Measurements from ENCODE around the gene CEMIP. TPM values are rescaled to one million over a fixed set of nuclear protein-coding genes. Genes with fewer than 3 reads are reported as not detected.

CEMIP gene
- total RNA-seq, 4 donors from 2014 or later = 0.17 to 0.34 (median 0.26) TPM; not detected in 1

- TF ChIP-seq POLR2AphosphoS5 (IDR thresholded peaks at IDR 0.05) = peak in 1 of 2 donors; percentile 74
- no peak for TF ChIP-seq CTCF (IDR thresholded peaks at IDR 0.05)
- Histone ChIP-seq H3K27me3 (no peaks in the 10 kb centered on the region), H3K9me3 (no peaks in the 10 kb centered on the region), H3K4me3 (no peak overlapping the region), H3K4me1 (peaks cover 0 to 33% (median 25%) of the 10 kb centered on the region in 4 donors), H3K27ac (replicated peaks in 1 of 4) (peak overlapping the region in 3 of 4 donors; percentile 24 to 64 (median 63)), H3K36me3 (peaks cover 0 to 3% (median 0%) of the 10 kb centered on the region in 4 donors)
- intact Hi-C loops (cut with DNase I) = no loop called here
- no peak for DNase-seq (ENCODE audit: extremely low spot score)
- whole genome bisulfite sequencing = 25% methylated on average over 10 of the region's 15 CpGs
Measured at GRCh38 chr15:80932989-80933388, 153.8 kb downstream of the CEMIP start.

GRCh38 chr15:80934761-80935221 lies 155.6 kb downstream of the CEMIP start:
- Histone ChIP-seq H3K9me3 (no peaks in the 10 kb centered on the region), H3K36me3 (peaks cover 0 to 3% (median 0%) of the 10 kb centered on the region in 4 donors), H3K27me3 (no peaks in the 10 kb centered on the region), H3K27ac (replicated peaks in 1 of 4) (no peak overlapping the region), H3K4me1 (peaks cover 0 to 36% (median 26%) of the 10 kb centered on the region in 4 donors), H3K4me3 (no peak overlapping the region)
- intact Hi-C loops (cut with DNase I) = no loop called here
- 83% methylated on average over 3 of the region's 3 CpGs for WGBS
- DNase-seq (ENCODE audit: extremely low spot score) = no peak
- TF ChIP-seq CTCF (IDR thresholded peaks at IDR 0.05) (no peak), POLR2AphosphoS5 (IDR thresholded peaks at IDR 0.05) (no peak), EP300 (IDR thresholded peaks at IDR 0.05) (no peak), POLR2A (IDR thresholded peaks at IDR 0.05; ENCODE audit: low read depth) (no peak)

- WGBS = 79% methylated on average over 11 of the region's 16 CpGs
- peaks cover 0 to 44% (median 33%) of the 10 kb centered on the region in 4 donors for H3K4me1 ChIP-seq
- no peak overlapping the region for H3K4me3 ChIP-seq
- intact Hi-C loops (cut with DNase I) = no loop called here
- H3K36me3 ChIP-seq = peaks cover 0 to 13% (median 8%) of the 10 kb centered on the region in 4 donors
- H3K27me3 ChIP-seq = no peaks in the 10 kb centered on the region
- no peak for TF ChIP-seq POLR2A (IDR thresholded peaks at IDR 0.05; ENCODE audit: low read depth)
- no peaks in the 10 kb centered on the region for H3K9me3 ChIP-seq
- DNase-seq (ENCODE audit: extremely low spot score) = no peak
- H3K27ac ChIP-seq (replicated peaks in 1 of 4) = peak overlapping the region in 3 of 4 donors; percentile 20 to 47 (median 25)
Measured at GRCh38 chr15:80936288-80937078, 157.3 kb downstream of the CEMIP start.

- Histone ChIP-seq H3K4me3 (no peak overlapping the region), H3K27me3 (no peaks in the 10 kb centered on the region), H3K27ac (replicated peaks in 1 of 4) (no peak overlapping the region), H3K9me3 (no peaks in the 10 kb centered on the region), H3K36me3 (peaks cover 0 to 25% (median 20%) of the 10 kb centered on the region in 4 donors), H3K4me1 (peaks cover 0 to 37% (median 25%) of the 10 kb centered on the region in 4 donors)
- no peak for TF ChIP-seq EP300 (IDR thresholded peaks at IDR 0.05)
- no peak for DNase-seq (ENCODE audit: extremely low spot score)
- intact Hi-C loops (cut with DNase I) = no loop called here
- WGBS = 98% methylated on average over 12 of the region's 12 CpGs
Measured at GRCh38 chr15:80937718-80938117, 158.5 kb downstream of the CEMIP start.

GRCh38 chr15:80939216-80939615 lies 160.0 kb downstream of the CEMIP start:
- intact Hi-C loops (cut with DNase I) = no loop called here
- Histone ChIP-seq H3K27ac (replicated peaks in 1 of 4) (no peak overlapping the region), H3K9me3 (no peaks in the 10 kb centered on the region), H3K4me3 (no peak overlapping the region), H3K4me1 (peaks cover 0 to 36% (median 24%) of the 10 kb centered on the region in 4 donors), H3K27me3 (no peaks in the 10 kb centered on the region), H3K36me3 (peaks cover 0 to 34% (median 29%) of the 10 kb centered on the region in 4 donors)
- DNase-seq (ENCODE audit: extremely low spot score) = no peak
- WGBS = 91% methylated on average over 3 of the region's 3 CpGs
- TF ChIP-seq POLR2AphosphoS5 (IDR thresholded peaks at IDR 0.05) (no peak), CTCF (IDR thresholded peaks at IDR 0.05) (no peak), POLR2A (IDR thresholded peaks at IDR 0.05; ENCODE audit: low read depth) (no peak), EP300 (IDR thresholded peaks at IDR 0.05) (no peak)
